AG04449 (cell line): ENCODE data around the gene ITPR1.
A peak's percentile ranks its signal among the peaks of the same experiment; 100 is the strongest.

Experiments
- CTCF ChIA-PET: fragments of 350-600 bp; formaldehyde crosslinking; extraction: SDS; loops from one replicate; lab custom pipeline; 2021; ENCODE audit warnings: antibody characterized with exemption; lab: Yijun Ruan, JAX
- POLR2A ChIA-PET: fragments of 400-600, 350-600 bp; formaldehyde crosslinking; extraction: SDS; loops from one replicate; lab custom pipeline; 2020; ENCODE audit warnings: antibody characterized with exemption, inconsistent platforms; lab: Yijun Ruan, JAX
- DNase-seq: peaks from one replicate; pipeline ENCODE4 v3.0.0-alpha.2; 2010; ENCODE audit warnings: low read depth, low spot score
- H3K4me3 ChIP-seq: 2 replicates; pipeline ENCODE4 v1.5.1; 2011; ENCODE audit warnings: low read depth, mild to moderate bottlenecking, control low read depth, low read length
- CTCF ChIP-seq: IDR thresholded peaks from one replicate; pipeline ENCODE4 v1.5.1; 2011; ENCODE audit warnings: mild to moderate bottlenecking, moderate library complexity, low read length, control low read depth, inconsistent platforms; ENCODE audit not compliant: insufficient read depth; ENCODE audit errors: missing control alignments

ITPR1 gene

GRCh38 chr3:4476496-4476895 is 16.7 kb upstream of the ITPR1 start:
- no peak for DNase-seq
- no peak overlapping the region for H3K4me3 ChIP-seq
- ChIA-PET POLR2A (no interaction called here), CTCF (interaction anchor here (1.2 kb wide), 1 partner anchor 78 kb away, joined by 3 read pairs; no protein-coding TSS in a partner anchor)
- no peak for TF ChIP-seq CTCF

- CTCF ChIA-PET = no interaction called here
- no peak overlapping the region for H3K4me3 ChIP-seq
- POLR2A ChIA-PET = no interaction called here
- DNase-seq = no peak
- no peak for TF ChIP-seq CTCF
Measured at GRCh38 chr3:4478261-4478660, 14.9 kb upstream of the ITPR1 start.

- H3K4me3 ChIP-seq = peak overlapping the region; percentile 86
- no peak for DNase-seq
- ChIA-PET CTCF (interaction anchor here (1.5 to 2.6 kb wide), 2 partner anchors 139 to 141 kb away, joined by 4 to 11 read pairs; no protein-coding TSS in a partner anchor), POLR2A (interaction anchor here (0.9 to 2.7 kb wide), 2 partner anchors 17 to 25 kb away, joined by 3 to 26 read pairs; partner anchors contain the start of gene SUMF1)
- no peak for TF ChIP-seq CTCF
Measured at GRCh38 chr3:4491855-4492207, 1.3 kb upstream of the ITPR1 start.

GRCh38 chr3:4492208-4493013 is 737 bp upstream of the ITPR1 start:
- no peak for DNase-seq
- ChIA-PET POLR2A (interaction anchor here (0.6 to 2.7 kb wide), 10 partner anchors 12 to 694 kb away, joined by 3 to 26 read pairs (median 3); partner anchors contain the start of gene SUMF1), CTCF (interaction anchor here (1.4 to 2.6 kb wide), 4 partner anchors 12 to 141 kb away, joined by 3 to 11 read pairs (median 5); partner anchors contain the start of gene SUMF1)
- H3K4me3 ChIP-seq = peak overlapping the region; percentile 86
- no peak for TF ChIP-seq CTCF

GRCh38 chr3:4493941-4494894 is 1.1 kb downstream of the ITPR1 start:
- ChIA-PET CTCF (interaction anchor here (1.4 to 2.6 kb wide), 4 partner anchors 10 to 143 kb away, joined by 3 to 11 read pairs (median 7); partner anchors contain the start of gene SUMF1), POLR2A (interaction anchor here (0.6 to 2.7 kb wide), 5 partner anchors 10 to 530 kb away, joined by 3 to 26 read pairs (median 8); partner anchors contain the start of gene SUMF1)
- DNase-seq = no peak
- TF ChIP-seq CTCF = no peak
- peak overlapping the region; percentile 86 for H3K4me3 ChIP-seq
